GM19099 (cell line): Measurements from ENCODE around the gene SH2D6.
A peak's percentile ranks its signal among the peaks of the same experiment; 100 is the strongest.

Experiments used
- POLR2A ChIP-seq: IDR thresholded peaks from 3 replicates; pipeline ENCODE4 v1.6.1; 2011; ENCODE audit warnings: low read depth; ENCODE audit not compliant: insufficient read length; ENCODE audit errors: extremely low read depth

The SH2D6 gene

DNA sequence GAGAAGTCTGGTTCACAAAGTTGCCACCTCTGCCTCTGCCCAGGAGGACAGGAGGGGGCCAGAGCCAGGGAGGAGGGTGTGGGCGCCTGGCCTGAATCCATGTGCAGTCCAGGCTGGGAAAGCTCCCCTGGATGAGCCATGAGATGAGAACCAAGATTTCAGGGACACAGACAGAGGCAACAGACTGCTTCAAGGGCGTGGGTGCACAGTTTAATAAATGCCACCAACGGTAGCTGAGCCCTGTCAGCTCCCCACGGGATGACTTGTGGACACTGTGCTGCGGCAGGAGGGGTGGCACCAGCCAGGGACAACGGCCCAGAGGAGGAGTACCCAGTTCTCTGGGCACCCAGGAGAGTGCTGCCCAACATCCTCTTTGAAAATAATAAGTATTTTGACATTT is 23.5 kb upstream of the SH2D6 start:
- no peak for TF ChIP-seq POLR2A

DNA sequence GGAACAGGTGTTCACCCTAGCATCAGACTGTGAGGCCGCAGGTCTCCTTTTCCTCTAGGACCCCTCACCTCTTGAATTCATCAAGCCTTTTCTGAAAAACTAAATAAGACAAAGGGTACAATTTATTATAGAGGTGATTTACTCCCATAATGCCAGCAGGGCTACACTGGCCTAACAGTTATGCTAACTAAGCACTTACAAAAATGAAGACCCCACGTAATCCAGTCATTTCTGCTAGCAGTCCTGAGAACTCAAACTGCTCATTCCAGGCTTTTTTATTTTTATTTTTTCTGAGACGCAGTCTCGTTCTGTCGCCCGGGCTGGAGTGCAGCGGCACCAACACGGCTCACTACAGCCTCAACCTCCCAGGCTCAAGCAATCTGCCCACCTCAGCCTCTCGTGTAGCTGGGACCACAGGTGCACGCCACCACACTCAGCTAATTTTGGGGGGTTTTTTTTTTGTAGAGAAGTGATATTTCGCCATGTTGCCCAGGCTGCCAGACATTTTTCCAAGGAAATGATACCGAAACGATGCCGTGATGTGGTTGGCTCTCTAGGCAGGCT is 22.5 kb upstream of the SH2D6 start:
- TF ChIP-seq POLR2A = no peak

DNA sequence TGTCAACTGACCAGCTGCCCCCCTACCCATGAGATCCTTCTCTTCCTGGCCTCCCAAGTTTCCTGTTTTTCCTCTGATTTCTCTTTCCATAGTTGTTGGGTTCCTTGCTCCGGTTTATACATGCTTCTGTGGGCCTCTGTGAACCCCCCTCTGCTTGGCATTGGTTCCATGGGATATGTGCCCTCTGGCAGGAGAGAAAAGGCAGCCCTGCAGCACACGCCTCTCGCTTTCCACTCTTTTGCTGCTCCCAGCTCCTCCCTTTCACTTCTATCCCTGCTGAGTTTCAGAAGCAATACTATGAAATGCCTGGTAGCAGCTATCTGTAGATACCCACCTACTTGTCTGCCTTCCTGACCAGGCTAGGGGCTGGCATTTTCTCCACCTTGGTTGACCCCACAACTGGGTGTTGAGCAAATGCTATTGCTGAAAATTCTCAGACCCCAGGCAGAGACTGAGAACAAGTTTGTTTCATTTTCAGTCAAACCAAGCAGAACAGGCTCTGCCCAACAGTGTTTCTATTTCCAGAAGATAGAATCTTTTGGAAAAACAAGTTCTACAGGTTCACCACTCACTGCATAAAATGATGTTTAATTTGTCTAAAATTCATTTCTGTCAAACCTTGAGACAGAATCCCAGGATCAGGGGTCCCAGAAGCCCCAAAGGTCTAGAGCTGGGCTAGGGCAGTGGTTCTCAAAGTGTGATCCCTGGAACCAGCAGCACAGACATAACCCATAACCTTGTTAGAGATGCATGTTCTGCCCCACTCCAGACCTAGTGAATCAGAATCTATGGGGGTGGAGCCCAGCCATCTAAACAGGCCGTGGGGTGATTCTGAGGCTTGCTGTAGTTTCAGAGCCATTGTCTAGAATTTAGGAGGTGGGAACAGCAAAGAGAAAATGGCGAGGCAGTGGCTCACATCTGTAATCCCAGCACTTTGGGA is 21.7 kb upstream of the SH2D6 start:
- TF ChIP-seq POLR2A = no peak

DNA sequence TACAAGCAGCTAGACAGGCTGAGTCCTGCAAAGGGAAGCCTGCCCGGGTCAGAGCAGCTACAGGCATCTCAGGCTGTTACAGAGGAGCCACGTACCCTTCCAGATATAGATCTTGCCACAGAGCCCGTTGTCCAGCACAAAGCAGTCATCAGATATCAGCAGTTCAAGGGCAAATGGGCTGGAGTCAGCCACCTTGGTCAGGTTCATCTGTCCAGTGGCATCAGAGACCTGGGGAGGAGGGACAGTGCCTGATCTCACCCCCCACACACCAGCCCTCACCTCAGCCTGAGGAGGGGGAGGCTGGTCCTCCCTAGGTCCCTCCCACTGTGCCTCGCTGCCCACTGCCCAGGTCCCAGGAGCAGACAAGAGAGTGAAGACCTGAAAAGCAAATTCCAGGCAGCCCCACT is 20.6 kb upstream of the SH2D6 start:
- TF ChIP-seq POLR2A = no peak

DNA sequence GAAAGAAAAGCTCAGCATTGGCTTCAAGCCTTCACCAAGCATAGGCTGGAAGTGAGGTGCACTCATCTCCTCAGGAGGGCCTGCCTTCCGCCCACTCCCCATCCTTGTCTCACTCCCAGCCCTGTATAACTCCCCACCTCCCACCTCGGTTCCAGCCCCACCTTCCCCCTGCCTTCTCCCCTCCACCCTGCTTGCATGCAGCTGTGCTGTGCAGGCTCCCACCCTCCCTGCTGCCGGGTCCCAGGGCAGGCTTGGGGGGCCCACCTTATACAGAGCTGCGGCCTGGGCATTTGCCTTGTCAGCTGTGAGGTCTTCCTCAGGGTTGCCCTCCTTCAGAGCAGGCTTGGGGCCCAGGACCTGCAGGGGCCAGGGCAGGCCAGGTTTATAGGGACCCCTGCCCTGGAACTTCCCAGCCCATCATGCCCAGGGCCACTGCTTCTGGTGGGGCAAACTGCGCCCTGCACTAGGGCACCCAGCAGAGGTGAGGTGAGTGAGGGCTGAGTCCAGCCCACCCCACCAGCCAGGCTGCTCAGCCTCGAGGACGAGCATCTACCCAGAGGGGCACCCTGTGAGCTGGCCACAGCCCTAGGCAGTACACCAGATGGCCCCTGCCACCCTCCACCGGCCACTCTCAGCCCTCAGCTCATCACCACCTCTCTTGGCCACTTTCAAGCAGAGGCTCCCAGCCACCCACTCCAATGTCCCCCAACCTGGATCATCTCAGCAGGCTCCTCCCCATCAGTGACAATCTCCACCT is 19.9 kb upstream of the SH2D6 start:
- TF ChIP-seq POLR2A = no peak

DNA sequence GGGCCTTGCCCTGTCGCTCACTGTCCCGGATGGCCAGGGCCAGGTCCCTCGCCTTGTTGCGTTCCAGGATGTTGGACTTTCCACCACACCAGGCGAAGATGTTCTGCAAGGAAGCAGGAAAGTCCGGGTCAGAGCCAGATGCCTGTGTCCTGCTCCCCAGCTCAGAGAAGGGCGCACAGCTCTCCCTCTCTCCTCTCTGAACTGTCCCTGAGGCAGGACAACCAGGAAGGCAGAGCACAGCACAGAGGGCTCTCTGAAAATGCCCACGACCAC is 19.4 kb upstream of the SH2D6 start:
- no peak for TF ChIP-seq POLR2A

DNA sequence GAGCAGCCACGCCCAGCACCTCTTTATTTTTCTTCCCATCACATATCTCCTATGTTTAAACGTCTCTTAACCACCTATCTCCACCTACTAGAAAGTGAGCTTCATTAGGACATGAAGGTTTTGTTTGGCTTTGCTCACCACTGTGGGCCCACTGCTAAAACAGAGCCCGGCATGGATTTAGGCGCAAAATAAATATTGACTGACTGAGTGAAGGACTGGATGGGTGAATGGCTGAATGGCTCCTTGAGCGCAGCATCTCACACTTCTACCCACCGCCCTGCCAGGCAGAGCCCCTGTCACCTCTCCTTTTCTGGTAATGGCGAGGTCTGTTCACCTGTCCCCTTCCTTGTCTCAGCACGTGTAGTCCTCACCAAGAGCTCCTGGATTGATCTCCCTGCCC is 18.5 kb upstream of the SH2D6 start:
- TF ChIP-seq POLR2A = no peak

DNA sequence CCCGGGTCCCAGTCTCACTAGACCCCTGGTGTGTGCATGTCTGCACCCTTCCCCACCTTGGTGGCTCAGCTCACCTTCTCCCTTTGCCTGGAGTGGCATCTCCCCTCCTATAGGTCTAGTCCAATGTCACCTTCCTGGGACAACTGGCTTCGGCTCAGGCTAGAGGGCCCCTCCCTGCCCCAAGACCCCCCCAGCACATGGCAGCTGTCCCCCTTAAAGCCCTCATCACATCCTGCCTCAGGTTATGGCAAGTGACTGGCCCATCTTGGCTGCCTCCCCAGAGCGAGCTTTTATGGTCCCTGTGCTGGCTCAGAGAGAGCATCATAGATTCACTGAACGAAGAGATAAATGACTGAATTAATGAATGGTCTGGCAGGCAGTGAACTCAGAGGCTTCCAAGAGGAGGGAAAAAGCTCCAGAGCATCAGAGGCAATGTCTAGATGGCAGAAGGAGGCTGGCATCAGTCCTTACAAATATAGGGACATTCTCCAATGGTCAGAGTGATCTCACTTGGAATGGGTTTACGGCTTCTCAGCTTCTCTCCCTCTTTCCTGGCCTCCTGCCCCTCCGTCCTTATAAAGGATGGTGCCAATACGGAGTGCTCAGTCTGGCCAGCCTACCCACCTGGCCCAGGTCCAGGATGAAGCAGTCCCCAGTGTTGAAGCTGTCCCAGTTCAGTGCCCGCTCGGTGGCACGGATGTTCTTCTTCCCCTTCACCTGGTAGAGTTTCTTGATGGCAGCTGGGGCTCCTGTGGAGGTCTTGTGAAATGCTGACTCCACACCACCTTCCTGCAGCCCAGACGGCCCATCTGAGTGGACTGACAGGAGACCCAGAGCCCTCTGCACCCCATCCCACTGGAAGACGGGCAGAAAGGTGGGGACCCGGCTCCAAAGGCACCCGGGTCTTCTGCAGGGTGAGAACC is 17.7 kb upstream of the SH2D6 start:
- TF ChIP-seq POLR2A = no peak

DNA sequence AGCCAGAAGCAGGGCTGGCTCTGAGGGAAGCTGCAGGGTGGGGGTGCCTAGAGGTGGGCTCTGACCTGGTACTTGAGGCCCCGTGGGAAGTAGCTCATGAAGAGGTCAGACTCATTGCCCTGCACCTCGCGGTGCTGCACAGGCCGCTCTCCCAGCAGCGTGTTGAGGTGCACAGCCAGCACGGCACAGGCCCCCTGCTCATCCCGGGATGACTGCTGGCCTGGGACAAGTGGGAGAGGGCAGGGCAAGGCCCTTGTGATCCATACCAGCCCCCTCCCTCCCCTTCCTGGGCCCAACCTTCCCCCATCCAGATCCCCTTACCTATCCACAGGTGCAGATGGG is 17.1 kb upstream of the SH2D6 start:
- no peak for TF ChIP-seq POLR2A

DNA sequence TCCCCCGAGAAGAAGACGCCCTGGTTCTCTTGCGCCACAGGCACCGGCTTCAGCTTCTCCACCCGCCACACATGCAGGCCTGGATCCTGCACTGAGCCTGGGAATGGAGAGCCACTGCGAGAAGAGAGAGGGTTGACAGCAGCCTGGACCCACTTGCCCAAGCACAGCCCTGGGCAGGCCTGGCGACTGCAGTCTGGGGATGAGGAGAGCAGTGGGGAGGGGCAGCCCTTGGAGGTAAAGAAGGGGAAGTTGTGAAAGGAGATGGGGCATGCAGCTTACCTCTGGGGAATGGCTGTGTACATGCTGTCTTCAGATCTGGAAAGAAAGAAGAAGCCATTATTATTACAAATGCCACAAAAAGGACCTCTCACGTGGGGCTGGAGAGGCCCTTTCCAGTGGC is 16.7 kb upstream of the SH2D6 start:
- TF ChIP-seq POLR2A = no peak

DNA sequence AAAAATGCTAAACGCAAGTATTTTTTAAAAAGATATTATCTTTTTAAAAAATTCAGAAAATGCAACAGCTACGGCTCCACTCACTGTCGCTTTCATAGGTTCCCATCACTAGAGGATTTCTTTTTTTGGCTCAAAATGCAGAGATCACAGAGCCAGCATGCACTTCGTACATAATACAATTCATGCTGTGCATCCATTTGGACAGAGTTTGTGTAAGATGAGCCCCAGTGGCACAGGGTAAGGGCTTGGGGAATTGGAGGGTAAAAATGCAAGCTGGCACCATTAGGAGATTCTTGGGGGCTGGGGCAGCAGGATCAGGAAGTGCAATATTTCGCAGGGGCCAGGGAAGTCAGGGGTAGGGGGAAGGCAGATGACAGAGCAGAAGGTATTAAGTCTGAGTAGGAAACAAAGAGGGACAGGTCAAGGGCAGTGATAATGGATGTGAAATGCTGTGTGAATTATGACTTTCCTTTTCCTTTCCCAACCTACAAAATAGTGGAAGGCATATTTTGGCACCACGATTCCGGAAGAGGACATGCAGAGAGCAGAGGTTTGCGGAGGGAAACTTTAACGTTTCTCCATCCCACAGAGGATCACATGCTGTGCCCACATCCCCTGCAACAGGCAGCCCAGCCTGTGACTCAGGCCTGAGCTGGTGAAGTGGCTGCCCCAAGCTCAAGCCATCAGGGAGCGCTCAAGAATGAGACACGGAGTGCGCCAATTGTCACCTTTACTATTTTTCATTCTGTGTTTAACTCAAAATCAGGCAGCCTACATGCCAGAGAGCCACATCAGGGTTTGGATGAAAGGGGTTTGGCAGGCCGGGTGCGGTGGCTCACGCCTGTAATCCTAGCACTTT is 13.1 kb upstream of the SH2D6 start:
- TF ChIP-seq POLR2A = no peak

DNA sequence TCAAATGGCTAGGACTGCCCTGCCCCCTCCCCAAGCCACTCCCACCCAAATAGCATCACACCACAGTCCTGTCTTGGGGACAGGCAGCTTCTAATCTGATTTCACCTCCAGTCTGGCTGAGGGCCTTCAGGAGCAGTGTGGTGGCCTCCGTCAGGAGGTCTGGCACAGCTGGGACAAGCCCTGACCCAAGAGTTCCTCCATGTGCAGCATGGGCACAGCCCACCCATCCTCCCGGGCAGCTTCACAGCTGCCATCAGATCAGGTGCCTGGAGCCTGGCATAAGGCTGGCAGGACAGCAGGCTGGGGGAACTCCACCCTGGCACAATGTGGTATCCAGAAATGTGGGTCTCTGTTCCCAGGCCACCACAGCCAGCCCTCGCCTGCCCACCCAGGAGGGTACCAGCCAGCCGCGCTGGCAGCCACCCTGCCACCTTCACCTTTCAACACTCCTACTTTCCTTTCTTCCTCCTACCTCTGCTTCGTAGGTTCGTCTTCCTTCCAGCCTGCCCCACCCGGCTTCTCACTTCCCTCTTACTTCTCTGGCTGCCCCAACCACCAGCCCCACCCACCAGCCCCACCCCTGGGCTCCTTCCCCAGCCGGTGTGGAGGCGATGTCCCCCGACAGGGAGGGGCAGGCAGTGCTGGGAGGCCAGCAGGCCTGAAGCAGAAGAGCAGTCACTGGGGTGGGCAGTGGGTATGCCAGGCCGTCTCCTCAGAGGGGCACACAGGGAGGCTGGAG is 8.5 kb upstream of the SH2D6 start, which contains the start of gene CAPG:
Gene CAPG, minus strand, starts transcription at position 522 of the 739 bp plus-strand sequence. CDS start 8,221 bp downstream, outside the sequence.
- TF ChIP-seq POLR2A = peak; percentile 53
